ENCODE results near the gene TOMM22.

Gene TOMM22

DNA sequence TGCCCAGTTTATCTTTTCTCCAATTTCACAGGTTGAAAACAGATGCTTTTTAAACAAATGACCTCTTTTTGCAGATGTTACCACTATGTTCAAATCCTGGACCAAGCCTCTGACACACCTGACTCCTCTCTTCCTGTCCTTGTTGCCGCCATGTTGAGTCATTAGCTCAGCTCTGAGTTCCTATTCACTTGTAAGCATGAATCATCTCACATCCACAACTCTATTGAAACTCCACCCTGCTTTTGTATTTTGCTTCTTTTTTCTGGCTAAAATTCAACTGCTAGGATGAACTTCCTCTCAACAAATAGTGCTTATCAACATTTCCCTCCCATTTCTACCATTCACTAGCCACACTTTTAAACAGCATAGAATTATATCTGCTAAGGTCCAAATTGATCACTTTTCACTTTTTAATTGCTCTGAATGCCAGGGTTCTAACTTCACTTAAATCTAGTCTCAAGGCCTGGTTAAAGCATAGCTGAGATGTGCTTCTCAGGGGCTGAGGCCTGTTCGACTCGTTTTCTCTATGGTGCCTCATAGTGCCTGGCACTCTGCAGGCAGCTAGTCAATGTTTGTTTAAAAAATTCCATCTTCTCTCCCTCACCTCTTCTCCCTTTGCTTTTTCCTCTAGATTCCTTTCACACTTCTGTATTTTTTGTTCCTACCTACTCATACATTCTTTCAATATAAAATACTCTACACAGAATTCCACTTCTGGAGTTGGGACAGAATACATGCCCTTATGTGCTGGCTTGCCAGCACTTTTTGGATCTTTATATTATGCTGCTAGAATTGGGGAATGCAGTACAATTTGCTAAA, 15.1 kb downstream of the TOMM22 start:
- peak in 1 of 2 donors; percentile 9 for DNase-seq (ENCODE audit: low read depth in 2 of 2)

DNA sequence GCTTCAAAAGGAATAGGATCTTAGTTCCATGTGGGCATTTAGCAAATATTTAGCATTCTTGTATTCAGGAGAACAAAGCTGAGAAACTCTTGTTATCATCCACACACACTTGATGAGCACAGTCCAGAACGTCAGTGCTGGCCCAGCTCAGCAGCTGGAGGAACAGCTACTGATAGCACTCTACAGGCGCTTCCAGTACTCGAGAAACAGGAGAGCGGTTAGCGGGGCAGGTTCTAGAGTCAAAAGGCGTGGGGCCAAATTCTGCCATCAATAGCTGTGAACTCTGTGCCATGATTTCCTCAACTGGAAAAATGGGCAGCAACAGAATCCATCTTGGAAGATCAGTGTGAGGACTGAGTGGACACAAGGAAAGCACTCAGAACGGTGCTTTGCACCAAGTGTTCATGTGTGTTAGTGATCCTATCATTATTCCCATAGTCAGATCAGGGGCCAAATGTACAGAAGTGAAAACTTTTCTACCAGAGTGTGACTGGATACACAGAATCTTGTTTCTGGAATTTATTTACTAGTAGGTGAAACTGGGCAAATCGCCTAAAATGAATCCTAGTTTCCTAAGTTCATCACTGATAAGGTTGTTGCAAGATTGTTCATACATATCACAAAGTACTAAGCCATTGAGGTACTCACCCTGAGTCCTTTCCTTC, 15.8 kb downstream of the TOMM22 start:
- no peak for DNase-seq (ENCODE audit: low read depth in 2 of 2)

DNA sequence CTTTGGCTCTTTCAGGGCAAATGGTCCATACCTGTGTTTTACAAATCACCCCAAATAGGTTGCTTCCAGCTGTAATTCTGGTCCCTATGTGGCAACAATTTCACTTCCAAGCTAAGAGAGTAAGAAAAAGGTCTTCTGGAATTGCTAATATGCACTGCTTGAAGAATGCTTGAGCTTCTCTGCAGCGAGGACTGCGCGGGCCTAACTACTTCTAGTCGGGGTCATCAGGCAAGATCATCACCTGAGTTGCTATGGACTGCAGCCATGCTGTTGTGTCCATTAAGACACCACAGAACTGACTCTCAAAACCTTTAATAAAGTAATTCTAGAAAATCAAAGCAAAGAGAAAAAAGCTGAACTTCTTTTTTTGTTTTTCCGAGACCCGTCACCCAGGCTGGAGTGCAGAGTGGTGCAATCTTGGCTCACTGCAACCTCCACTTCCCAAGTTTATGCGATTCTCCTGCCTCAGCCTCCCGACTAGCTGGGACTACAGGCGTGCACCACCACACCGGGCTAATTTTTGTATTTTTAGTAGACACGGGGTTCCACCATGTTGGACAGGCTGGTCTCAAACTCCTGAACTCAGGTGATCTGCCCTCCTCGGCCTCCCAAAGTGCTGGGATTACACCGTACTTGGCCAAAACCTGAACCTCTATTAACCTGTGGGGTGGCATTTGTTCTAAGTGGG, 16.8 kb downstream of the TOMM22 start:
- no peak for DNase-seq (ENCODE audit: low read depth in 2 of 2)

DNA sequence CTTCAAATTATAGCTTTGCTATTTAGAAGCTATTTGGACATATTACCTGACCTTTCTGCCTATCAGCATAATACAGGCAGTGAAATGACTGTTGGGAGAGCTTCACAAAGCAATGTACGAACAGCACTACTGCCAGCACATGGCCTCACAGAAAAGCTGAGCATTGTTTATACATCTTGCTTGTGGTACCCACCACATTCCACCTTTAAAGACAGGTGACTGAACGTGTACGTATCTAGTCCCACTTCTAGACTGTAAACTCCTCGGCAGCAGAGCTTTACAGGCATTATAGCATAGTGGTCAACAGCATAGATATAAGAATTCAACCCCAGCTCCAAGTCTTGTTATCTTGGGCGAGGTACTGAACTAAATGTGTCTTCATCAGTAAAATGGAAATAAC, 17.4 kb downstream of the TOMM22 start:
- DNase-seq (ENCODE audit: low read depth in 2 of 2), result no peak

DNA sequence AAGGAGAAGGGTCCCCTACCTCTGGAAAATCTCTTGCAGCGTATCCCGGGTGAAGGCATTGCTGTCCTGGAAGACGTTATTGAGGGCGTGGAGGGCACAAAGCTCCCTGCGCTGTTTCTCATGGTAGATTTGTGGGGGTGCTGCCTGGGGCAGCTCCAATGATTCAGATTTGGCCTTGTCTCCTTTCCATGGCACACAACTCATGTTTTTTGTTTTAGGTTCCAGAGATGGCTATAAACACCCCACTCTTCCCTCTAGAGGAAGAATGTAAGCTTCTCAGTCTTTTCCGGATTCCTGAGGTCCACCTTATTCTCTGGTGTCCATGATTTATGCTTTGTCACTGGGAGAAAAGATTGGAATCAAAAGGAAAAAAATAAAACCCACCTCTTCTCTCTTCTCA, 18.0 kb downstream of the TOMM22 start:
- no peak for DNase-seq (ENCODE audit: low read depth in 2 of 2)

DNA sequence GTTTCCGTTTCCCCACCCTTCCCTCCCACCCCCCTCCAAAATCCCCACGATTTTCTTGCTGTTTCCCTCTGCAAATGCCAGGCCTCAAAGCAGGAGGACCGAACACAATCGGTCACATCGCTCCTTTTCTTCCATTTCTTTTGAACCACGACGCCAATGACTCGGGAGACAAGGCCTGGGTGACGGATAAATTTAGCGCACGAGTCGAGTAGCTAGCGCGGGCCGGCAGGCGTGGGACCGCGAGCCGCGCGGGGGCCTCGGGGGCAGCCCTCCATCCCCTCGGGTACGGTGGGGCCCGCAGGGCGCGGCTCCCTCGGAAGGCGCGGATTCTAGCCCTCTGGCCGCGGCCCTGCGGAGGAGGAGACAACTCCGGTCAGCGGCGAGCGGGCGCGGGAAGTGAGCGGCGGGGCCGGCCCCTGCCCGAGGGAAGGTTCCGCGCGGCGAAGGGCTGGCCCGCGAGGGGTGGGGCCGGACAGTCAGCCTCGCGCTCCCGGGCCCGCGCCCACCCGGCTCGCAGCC, 18.6 kb downstream of the TOMM22 start:
- DNase-seq (ENCODE audit: low read depth in 2 of 2), result peak in 1 of 2 donors; percentile 3

DNA sequence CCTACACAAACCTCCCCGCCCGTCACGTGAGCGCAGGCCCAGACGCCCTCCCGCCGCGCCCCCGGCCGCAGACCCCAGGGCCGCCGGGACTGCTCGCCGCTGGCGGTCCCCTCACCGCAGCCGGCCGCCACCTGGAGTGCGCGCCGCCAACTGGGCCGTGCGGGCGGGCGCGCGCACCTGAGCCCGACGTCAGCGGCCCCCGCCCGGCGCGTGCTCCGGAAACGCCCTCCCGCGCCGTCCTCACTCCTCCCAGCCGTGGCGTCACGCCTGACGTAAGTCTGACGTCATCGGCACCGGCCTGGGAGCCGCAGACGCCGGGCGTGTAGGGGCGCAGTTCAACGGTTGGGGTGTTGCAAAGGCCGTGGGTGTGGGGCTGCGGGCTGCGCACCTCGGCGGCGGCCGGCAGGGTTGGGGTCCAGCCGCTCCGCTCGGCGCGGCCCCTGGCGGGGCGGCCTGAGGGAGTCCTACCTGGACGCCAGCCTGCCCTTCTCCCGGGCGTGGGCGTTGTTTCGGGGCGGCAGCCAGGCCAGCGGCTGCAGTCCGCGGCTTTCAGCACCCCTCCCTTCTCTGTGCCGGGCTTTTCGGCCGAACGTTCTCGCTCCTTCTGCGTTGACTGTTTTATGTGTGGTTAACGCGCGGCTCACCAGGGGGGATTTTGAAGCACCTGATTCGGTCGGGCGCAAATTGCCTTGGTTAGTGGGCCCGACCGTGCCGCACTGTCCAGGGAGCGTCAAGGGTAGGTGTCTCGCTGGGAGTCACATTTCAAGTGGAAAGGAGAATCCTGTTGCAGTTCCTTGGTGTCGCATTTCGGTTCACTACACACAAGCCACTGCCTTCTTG, 19.3 kb downstream of the TOMM22 start, which contains the start of gene JOSD1:
JOSD1 (minus strand) TSS at position 155 of the 840 bp plus-strand sequence. CDS start 956 bp downstream, outside the sequence.
- peak; percentile 95 to 97 for DNase-seq (ENCODE audit: low read depth in 2 of 2)

DNA sequence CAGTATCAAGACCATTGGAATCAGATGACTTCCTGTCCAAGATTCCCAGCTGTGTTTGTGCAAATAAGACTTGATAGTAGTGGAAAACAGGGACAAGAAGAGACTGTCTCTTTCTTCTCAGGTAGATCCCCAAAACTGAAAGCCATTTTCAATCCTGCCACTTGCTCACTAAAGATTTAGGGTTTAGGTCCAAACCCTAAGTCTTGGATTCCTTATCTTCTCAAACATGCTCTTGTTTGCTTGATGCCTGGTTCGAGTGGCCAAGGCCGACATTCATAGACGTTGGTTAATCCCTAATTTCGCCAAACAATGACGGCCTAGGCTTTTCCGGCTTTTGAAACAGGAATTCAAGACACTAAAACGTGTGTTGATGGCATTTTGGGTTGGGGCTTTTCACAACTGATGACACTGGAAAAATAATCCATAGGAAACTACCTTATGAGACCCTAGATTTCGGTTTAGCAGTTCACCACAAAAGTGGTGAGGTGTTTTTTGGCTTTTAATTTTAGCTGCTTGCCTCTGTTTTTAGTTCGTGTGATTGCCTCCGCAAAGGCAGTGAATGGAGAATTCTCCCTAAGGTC, 23.0 kb downstream of the TOMM22 start:
- no peak for DNase-seq (ENCODE audit: low read depth in 2 of 2)

DNA sequence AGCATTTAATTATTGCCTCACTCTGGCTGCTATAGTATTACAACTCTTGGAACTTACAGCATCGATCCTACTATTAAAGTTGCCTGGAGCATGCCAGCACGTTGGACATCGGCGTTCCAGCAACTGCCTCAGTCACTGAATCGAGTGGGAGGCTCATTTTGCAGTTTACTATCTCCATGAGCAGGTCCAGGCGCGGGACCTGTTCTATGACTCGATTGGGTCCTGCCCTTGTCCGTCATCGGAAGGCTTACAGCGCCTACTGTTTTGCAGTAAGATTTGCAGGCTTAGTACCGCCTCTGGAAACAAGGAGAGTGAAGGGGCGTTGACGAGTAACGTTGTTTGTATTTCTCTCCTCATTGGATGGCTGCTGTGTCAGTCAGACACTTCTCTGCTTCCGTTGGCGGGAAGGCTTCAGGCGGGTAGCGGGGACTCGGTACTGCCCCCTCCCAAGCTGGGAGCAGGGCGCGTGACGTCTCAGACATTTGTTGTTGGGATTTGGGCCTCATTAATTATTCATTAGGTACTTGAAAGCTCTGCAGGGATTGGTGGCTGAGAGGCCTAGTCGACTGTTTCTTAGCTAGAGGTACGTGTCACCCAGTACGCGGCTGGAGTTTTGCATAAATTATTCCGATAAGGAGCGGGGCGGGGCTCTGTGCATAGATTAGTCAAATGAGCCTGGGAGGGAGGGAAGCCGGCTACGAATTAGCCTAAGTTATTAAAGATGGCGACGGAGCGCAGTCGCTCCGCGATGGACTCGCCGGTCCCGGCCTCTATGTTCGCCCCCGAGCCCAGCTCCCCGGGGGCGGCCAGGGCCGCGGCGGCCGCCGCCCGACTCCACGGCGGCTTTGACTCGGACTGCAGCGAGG, 23.7 kb downstream of the TOMM22 start, which contains the start of gene GTPBP1:
GTPBP1 (plus strand) TSS at position 710 of the 866 bp plus-strand sequence; CDS start at position 722, 12 bp downstream.
- peak; percentile 91 to 94 for DNase-seq (ENCODE audit: low read depth in 2 of 2)

DNA sequence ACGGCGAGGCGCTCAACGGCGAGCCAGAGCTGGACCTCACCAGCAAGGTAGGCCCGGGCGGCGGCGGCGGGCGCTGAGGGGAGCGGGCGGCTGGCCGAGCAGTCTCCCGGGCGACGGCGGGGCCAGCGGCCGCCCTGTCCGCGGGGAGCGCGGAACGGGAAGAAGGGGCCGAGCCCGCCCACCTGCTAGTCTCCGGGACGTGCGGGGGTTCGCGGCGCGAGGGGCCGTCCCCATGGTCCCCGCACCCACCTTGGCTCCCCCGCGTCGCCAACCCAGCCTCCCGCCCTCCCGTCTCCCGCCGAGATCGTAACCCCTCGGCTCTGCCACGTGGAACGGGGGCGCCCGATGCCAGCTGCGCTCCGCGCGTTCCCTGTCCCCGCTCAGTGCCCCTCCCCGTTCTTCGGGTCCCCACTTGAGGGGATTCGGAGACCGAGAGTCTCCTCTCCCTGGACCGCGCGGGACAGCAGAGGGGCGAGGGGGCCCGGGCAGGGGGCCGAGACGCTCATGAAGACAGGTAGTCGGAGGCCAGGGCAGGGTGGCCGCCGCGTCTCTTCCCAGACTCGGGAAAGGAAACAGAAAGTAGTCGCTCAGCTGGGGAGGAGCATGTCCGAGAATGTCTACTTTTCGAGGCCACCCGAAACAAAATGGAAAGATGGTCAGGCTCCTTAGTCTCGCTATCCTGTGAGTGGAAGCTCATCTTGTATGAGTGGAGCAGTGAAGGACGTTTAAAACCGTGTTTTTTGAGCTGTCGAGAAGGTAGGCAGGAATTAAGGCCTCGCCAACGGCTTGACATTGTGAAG, 24.5 kb downstream of the TOMM22 start:
- DNase-seq (ENCODE audit: low read depth in 2 of 2), result no peak

DNA sequence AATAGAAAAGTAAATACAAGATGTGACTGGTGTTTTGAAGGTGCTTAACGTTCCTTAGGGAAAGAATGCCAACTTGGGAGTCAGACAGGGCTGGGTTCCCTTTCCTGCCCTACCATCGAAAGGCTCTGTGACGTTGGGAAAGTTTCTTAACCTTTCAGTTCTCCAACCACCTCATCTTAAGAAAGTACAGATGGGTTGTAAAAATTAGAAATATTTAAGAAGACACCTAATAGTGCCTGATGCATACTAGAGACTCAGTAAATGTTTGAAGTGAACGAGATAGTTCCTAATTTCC, 25.1 kb downstream of the TOMM22 start:
- DNase-seq (ENCODE audit: low read depth in 2 of 2), result no peak

DNA sequence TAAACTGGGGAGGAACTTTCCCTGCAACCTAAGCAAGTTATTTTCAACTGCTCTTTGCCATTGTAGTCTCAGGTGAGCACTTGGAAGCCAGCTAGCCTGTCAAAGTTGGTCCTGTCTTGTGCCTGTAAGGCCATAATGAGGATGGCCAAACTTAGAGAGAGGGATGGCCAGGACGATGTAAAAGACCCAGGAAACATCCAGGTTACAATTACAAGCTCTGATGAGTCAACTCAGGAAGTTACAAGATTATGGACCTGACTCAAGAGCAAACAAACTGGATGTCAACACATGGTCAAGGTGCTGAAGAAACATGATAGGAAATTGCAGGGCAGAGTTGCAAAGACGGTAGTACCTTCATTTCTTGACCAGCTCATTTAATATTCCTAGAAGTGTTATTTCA, 25.6 kb downstream of the TOMM22 start:
- no peak for DNase-seq (ENCODE audit: low read depth in 2 of 2)

DNA sequence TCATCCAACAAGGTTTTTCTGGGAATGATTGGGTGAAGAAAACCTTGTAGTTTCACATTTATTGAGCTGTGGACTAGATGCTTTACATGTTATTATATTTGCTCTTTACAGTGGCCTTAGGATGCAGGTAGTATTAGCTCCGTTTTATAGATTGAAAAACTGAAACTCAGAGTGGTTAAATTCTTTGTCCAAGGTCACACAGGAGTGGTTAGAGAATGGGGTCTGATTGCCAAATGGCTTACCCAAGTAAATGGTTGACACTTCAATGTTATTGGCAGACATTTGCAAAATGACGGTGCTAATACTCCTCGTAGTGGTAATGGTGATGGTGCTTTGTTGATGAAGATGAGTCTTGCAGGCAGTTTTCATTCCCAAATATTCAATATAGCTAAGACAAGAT, 26.2 kb downstream of the TOMM22 start:
- DNase-seq (ENCODE audit: low read depth in 2 of 2), result no peak

DNA sequence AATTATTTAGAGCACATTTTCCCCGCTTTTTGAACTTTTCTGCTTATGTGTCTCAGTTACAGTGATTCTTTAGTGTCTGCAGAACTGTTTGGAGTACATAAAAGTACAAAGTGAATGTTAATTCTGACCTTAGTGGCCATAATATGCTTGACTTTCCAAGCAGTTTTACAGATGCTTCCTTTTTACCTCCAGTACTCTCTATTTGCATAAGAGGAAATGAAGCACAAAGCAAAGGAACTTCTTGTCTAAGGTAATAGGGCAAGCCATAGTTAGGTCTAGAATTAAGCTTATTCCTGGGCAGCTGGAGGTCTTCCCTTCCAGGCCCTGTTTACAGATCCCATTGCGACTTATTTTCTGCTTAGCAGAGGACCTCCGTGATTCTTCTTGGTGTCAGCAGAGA, 27.5 kb downstream of the TOMM22 start:
- DNase-seq (ENCODE audit: low read depth in 2 of 2), result no peak

DNA sequence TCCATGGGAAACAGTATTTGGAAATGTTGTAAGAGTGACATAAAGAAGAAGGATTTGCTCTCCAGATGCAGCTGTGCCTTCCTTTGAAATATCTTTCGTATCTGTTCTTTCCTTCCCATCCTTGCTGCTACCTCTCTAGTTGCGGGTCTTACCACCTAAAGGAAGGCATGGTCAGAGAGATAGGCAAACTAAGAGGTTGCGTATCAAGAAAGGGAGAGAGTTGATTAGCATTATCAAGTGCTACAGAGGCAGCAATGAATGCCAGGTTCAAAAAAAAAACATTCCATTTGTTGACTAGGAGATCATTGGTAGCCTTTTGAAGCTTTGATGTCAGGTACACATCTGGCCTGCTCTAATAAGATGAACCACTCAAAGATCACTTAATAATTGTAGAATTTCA, 28.6 kb downstream of the TOMM22 start:
- no peak for DNase-seq (ENCODE audit: low read depth in 2 of 2)

DNA sequence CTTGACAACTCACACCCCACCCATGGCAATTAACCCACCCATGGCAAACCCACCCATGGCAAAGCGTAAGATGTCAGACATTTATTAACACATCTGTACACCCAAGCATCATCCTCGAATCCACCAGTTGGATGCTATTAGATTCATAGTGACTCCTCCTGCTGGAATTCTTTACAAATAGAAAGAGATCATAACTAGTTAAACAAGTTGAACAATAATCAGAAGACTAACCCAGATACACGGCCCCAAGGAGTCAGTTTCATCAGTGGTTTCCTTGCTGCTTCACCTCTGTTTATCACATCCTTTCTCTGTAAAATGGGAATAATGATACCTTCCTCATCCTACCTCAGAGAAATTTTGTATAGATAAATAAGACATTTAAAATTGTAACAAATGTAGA, 29.1 kb downstream of the TOMM22 start:
- no peak for DNase-seq (ENCODE audit: low read depth in 2 of 2)

DNA sequence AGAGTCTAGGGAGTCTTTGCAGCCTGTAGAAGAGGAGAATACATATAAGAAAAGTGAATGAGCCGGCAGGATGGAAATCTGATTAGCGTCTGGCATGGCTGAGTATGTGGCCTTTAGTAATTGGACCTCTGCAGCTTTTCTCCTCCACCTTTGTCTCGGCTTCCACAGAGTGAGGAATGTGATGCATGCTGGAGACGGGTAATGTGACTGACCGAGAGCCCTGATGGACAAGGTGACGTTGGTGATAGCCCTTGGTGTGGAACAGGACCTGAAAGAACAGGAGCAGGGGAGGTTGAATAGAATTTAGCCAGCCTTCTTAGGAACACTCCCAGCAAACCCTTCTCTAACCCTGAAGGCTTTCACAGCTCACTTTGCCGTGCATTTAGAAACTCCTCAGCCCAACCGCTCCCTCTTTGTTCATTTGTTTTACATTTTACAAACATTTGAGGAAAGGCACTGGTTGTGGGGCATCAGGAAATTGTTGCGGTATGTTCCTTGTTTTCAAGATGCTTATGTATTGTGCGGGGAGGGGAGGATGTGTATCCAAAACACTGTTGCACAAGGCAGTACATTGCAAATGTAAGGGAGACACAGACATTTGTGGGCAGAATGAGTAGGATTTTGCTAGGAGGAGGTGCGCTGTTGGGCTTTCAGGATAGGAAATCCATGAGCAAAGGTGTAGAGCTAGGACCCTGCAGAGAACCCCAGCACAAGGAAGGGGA, 30.9 kb downstream of the TOMM22 start:
- no peak for DNase-seq (ENCODE audit: low read depth in 2 of 2)

DNA sequence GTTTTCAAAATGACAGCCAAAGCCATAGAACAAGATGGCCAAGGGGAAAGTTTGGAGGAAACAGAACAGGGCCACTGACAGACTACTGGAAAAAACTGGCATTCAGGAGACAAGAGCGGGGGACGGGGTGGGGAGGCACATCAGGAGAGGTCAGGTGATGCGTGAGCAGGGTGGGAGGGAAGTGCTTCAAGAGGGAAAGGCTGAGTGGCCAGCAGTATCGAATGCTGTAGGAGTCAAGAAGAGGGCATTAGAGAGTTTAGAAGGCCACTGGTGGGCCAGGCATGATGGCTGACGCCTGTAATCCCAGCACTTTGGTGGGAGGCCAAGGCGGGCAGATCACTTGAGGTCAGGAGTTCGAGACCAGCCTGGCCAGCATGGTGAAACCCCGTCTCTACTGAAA, 32.2 kb downstream of the TOMM22 start:
- no peak for DNase-seq (ENCODE audit: low read depth in 2 of 2)
